GM12865 (cell line): ENCODE measurements around the gene SPATA2.

Experiments
- DNase-seq: peaks from one replicate; pipeline ENCODE4 v3.0.0; 2010; ENCODE audit warnings: low read depth
- H3K4me3 ChIP-seq: 2 replicates; pipeline ENCODE4 v1.5.1; 2011; ENCODE audit warnings: mild to moderate bottlenecking, low read depth, low read length, control low read depth
- CTCF ChIP-seq: IDR thresholded peaks from 2 replicates; pipeline ENCODE4 v1.5.1; 2011; ENCODE audit warnings: low read length, control low read depth, low read depth, inconsistent platforms; ENCODE audit not compliant: insufficient read depth; ENCODE audit errors: missing control alignments

Gene SPATA2

DNA sequence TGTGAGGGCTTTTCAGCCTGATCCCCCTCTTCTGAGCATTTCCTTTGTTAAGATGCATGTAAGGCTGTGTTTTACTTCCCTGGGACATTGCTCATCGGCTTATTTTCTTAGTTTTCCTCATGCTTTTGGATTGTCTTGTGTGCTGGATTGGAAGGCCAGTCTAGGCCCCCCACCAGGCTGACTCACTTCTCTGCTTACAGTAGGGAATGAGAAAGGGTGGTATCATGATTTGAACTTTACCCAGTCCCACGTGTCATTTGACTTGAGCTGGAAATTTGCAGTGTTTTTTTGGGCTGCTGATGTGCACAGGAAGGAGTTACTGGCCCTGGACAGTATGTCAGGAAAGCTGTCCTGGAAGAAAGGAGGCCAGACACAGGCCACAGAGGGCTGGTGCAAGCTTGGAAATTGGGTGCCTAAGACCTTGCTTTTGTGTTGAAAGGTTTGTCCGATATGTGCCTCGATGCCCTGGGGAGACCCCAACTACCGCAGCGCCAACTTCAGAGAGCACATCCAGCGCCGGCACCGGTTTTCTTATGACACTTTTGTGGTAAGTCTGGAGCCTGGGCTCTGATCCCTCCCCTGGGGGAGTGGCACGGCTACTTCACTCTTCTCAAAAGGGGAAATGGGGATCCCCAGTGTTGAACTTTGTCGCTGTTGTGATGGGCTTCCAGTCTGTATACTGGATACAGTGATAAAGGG is 33.6 kb upstream of the SPATA2 start:
- no peak for TF ChIP-seq CTCF
- no peak for DNase-seq
- H3K4me3 ChIP-seq: no peak overlapping the region

GRCh38 chr20:49948178-49948577 is 32.8 kb upstream of the SPATA2 start:
- no peak overlapping the region for H3K4me3 ChIP-seq
- no peak for DNase-seq
- no peak for TF ChIP-seq CTCF

DNA sequence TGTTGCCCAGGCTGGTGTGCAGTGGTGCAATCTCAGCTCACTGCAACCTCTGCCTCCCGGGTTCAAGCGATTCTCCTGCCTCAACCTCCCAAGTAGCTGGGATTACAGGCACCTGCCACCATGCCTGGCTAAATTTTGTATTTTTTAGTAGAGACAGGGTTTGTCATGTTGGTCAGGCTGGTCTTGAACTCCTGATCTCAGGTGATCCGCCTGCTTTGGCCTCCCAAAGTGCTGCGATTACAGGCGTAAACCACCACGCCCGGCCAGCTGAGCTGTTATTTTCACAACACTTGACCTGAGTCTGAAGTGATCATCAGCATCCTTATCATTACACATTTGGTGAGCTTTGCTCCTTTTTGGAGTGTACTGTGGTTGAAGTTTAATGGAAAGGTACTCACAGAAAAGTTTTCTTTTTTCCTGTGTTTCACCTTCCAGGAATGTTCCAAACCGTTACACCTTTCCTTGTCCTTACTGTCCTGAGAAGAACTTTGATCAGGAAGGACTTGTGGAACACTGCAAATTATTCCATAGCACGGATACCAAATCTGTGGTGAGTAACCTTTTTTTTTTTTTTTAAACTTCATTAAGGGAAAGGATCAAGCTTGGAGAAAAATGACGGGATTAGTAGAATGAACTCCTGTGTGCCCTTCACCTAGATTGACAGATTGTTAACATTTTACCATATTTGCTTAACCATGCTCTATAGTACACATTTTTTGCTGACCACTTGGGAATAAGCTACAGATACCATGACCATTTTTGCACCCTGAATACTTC is 30.6 kb upstream of the SPATA2 start:
- TF ChIP-seq CTCF: no peak
- H3K4me3 ChIP-seq: no peak overlapping the region
- no peak for DNase-seq

DNA sequence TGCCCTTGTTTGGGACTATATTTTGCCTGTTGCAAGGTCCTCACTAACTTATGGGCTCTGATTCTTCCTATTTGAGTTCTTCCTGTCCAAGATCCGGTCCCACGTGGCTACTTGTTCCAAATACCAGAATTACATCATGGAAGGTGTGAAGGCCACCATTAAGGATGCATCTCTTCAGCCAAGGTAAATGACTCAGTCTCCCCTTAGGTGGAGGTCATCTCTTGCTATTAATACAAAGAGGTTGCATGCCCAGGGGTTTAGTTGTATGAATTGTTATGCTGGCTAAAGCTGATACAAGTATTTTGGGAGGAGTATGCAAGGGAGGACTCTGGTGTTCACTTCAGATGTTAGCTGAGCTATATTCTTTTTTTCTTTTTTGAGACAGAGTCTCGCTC is 30.0 kb upstream of the SPATA2 start:
- TF ChIP-seq CTCF: no peak
- H3K4me3 ChIP-seq: no peak overlapping the region
- DNase-seq: no peak

GRCh38 chr20:49942942-49943341 is 27.6 kb upstream of the SPATA2 start:
- TF ChIP-seq CTCF: no peak
- no peak overlapping the region for H3K4me3 ChIP-seq
- no peak for DNase-seq

- no peak overlapping the region for H3K4me3 ChIP-seq
- no peak for DNase-seq
- no peak for TF ChIP-seq CTCF
Measured at GRCh38 chr20:49942303-49942702, 27.0 kb upstream of the SPATA2 start.
